HEK293T (cell line): ENCODE results near the gene SHROOM1.

Source experiments
- CTCF ChIA-PET: fragments of 350-600 bp; formaldehyde crosslinking; extraction: SDS; loops from one replicate; lab custom pipeline; 2021; ENCODE audit warnings: antibody characterized with exemption, inconsistent platforms; lab: Yijun Ruan, JAX
- POLR2A ChIA-PET: fragments of 350-600 bp; formaldehyde crosslinking; extraction: SDS; loops from one replicate; lab custom pipeline; 2020; ENCODE audit warnings: antibody characterized with exemption, inconsistent platforms; lab: Yijun Ruan, JAX
- DNase-seq: peaks from one replicate; pipeline ENCODE4 v3.0.0; 2012; ENCODE audit warnings: mixed read lengths; ENCODE audit errors: extremely low spot score
- ARNT ChIP-seq: fragments of 450-650 bp; IDR thresholded peaks from 2 replicates; pipeline ENCODE4 v1.6.1; 2017; ENCODE audit warnings: mild to moderate bottlenecking
- BHLHE40 ChIP-seq: fragments of 450-650 bp; IDR thresholded peaks from 2 replicates; pipeline ENCODE4 v1.6.1; 2016; ENCODE audit warnings: mild to moderate bottlenecking, moderate library complexity, borderline replicate concordance
- CTBP1 ChIP-seq: fragments of 450-650 bp; IDR thresholded peaks from 2 replicates; pipeline ENCODE4 v1.6.1; 2016; ENCODE audit warnings: borderline replicate concordance
- ELF4 ChIP-seq: fragments of 450-650 bp; IDR thresholded peaks from 2 replicates; pipeline ENCODE4 v1.6.1; 2017; ENCODE audit warnings: antibody characterized with exemption
- FOXA1 ChIP-seq: fragments of 450-650 bp; IDR thresholded peaks from 2 replicates; pipeline ENCODE4 v1.6.1; 2016; ENCODE audit warnings: mild to moderate bottlenecking
- FOXK2 ChIP-seq: fragments of 450-650 bp; IDR thresholded peaks from 2 replicates; pipeline ENCODE4 v1.6.1; 2016; ENCODE audit warnings: mild to moderate bottlenecking
- FOXM1 ChIP-seq: fragments of 450-650 bp; IDR thresholded peaks from 2 replicates; pipeline ENCODE4 v1.6.1; 2017; ENCODE audit warnings: mild to moderate bottlenecking, borderline replicate concordance
- HDGF ChIP-seq: fragments of 450-650 bp; IDR thresholded peaks from 2 replicates; pipeline ENCODE4 v1.6.1; 2017; ENCODE audit warnings: antibody characterized with exemption, borderline replicate concordance
- L3MBTL2 ChIP-seq: fragments of 450-650 bp; conservative IDR thresholded peaks from 2 replicates; pipeline ENCODE4 v1.6.1; 2016; ENCODE audit warnings: mild to moderate bottlenecking
- LEF1 ChIP-seq: fragments of 450-650 bp; IDR thresholded peaks from 2 replicates; pipeline ENCODE4 v1.6.1; 2017; ENCODE audit warnings: mild to moderate bottlenecking, borderline replicate concordance
- NFRKB ChIP-seq: fragments of 450-650 bp; IDR thresholded peaks from 2 replicates; pipeline ENCODE4 v1.6.1; 2016; ENCODE audit warnings: mild to moderate bottlenecking, moderate library complexity
- PKNOX1 ChIP-seq: fragments of 450-650 bp; IDR thresholded peaks from 2 replicates; pipeline ENCODE4 v1.6.1; 2016
- SP1 ChIP-seq: fragments of 450-650 bp; IDR thresholded peaks from 2 replicates; pipeline ENCODE4 v1.6.1; 2017
- SUZ12 ChIP-seq: fragments of 450-650 bp; IDR thresholded peaks from 2 replicates; pipeline ENCODE4 v1.6.1; 2016; ENCODE audit warnings: mild to moderate bottlenecking
- TARDBP ChIP-seq: fragments of 450-650 bp; IDR thresholded peaks from 2 replicates; pipeline ENCODE4 v1.6.1; 2016
- ZNF384 ChIP-seq: fragments of 450-650 bp; IDR thresholded peaks from 2 replicates; pipeline ENCODE4 v1.6.1; 2016

The SHROOM1 gene

GRCh38 chr5:132785864-132786263 lies 44.6 kb downstream of the SHROOM1 start:
- CTCF ChIA-PET: interaction anchor here (1.5 kb wide), 1 partner anchor 33 kb away, joined by 3 read pairs; no protein-coding TSS in a partner anchor

GRCh38 chr5:132785365-132785764 lies 45.1 kb downstream of the SHROOM1 start:
- no peak for DNase-seq
- ChIA-PET CTCF (interaction anchor here (1.5 kb wide), 1 partner anchor 33 kb away, joined by 3 read pairs; no protein-coding TSS in a partner anchor), POLR2A (interaction anchor here (1.3 kb wide), 1 partner anchor 9 kb away, joined by 6 read pairs; no protein-coding TSS in a partner anchor)
- no peak for TF ChIP-seq NFRKB
- TF ChIP-seq TARDBP: no peak
- TF ChIP-seq FOXA1: no peak
- no peak for TF ChIP-seq SUZ12
- TF ChIP-seq ZNF384: no peak
- no peak for TF ChIP-seq LEF1
- no peak for TF ChIP-seq ARNT
- no peak for TF ChIP-seq PKNOX1
- TF ChIP-seq ELF4: no peak
- TF ChIP-seq BHLHE40: no peak
- TF ChIP-seq HDGF: no peak
- no peak for TF ChIP-seq CTBP1
- TF ChIP-seq FOXK2: no peak
- TF ChIP-seq FOXM1: no peak
- no peak for TF ChIP-seq SP1
- TF ChIP-seq L3MBTL2: no peak

More at GRCh38 chr5:132785864-132786263, 44.6 kb downstream of the SHROOM1 start:
- DNase-seq: no peak
- POLR2A ChIA-PET: no interaction called here
- TF ChIP-seq CTBP1: no peak
- no peak for TF ChIP-seq HDGF
- no peak for TF ChIP-seq ELF4
- TF ChIP-seq PKNOX1: no peak
- TF ChIP-seq LEF1: no peak
- no peak for TF ChIP-seq ARNT
- no peak for TF ChIP-seq ZNF384
- TF ChIP-seq TARDBP: no peak
- no peak for TF ChIP-seq FOXA1

- TF ChIP-seq SUZ12 (no peak), BHLHE40 (no peak), NFRKB (no peak), FOXM1 (no peak), LEF1 (no peak), ARNT (no peak), ELF4 (no peak)
- POLR2A ChIA-PET: interaction anchor here (1.0 kb wide), 1 partner anchor 84 kb away, joined by 4 read pairs; the partner anchor contains the start of genes GDF9 and UQCRQ
- CTCF ChIA-PET: interaction anchor here (0.9 kb wide), 1 partner anchor 15 kb away, joined by 3 read pairs; no protein-coding TSS in a partner anchor
These were observed 48.3 kb downstream of the SHROOM1 start for GRCh38 chr5:132782101-132782500.

GRCh38 chr5:132781029-132781428 lies 49.4 kb downstream of the SHROOM1 start:
- no peak for DNase-seq
- CTCF ChIA-PET: no interaction called here
- POLR2A ChIA-PET: interaction anchor here (1.0 kb wide), 1 partner anchor 85 kb away, joined by 4 read pairs; the partner anchor contains the start of genes GDF9 and UQCRQ
- no peak for TF ChIP-seq ARNT
- TF ChIP-seq LEF1: no peak
- no peak for TF ChIP-seq FOXA1
- TF ChIP-seq TARDBP: no peak
- no peak for TF ChIP-seq BHLHE40
- no peak for TF ChIP-seq CTBP1
- no peak for TF ChIP-seq PKNOX1
- TF ChIP-seq HDGF: no peak
- no peak for TF ChIP-seq SUZ12
- no peak for TF ChIP-seq L3MBTL2
- no peak for TF ChIP-seq FOXK2
- no peak for TF ChIP-seq ELF4
- TF ChIP-seq FOXM1: no peak
- no peak for TF ChIP-seq NFRKB
- TF ChIP-seq SP1: no peak
- no peak for TF ChIP-seq ZNF384

More at GRCh38 chr5:132782101-132782500, 48.3 kb downstream of the SHROOM1 start:
- no peak for DNase-seq

GRCh38 chr5:132780577-132780976 lies 49.9 kb downstream of the SHROOM1 start:
- no peak for TF ChIP-seq FOXA1
- TF ChIP-seq TARDBP: no peak
- no peak for TF ChIP-seq CTBP1
- no peak for TF ChIP-seq ARNT
- TF ChIP-seq PKNOX1: no peak
- no peak for TF ChIP-seq SP1
- no peak for TF ChIP-seq SUZ12
- no peak for TF ChIP-seq L3MBTL2
- ChIA-PET POLR2A (no interaction called here), CTCF (no interaction called here)
- no peak for DNase-seq

GRCh38 chr5:132779961-132780360 lies 50.5 kb downstream of the SHROOM1 start:
- TF ChIP-seq CTBP1 (no peak), NFRKB (no peak), FOXM1 (no peak), ELF4 (no peak), HDGF (no peak), TARDBP (no peak), SP1 (no peak), L3MBTL2 (no peak), PKNOX1 (no peak), BHLHE40 (no peak), FOXK2 (no peak)
- ChIA-PET POLR2A (no interaction called here), CTCF (no interaction called here)
- DNase-seq: no peak
